ENCODE results near the gene RNF5.

GRCh38 chr6:32131439-32131948 is 46.7 kb upstream of the RNF5 start:
- TF ChIP-seq CTCF (IDR thresholded peaks at IDR 0.05; ENCODE audit: low read length) (no peak), EZH2phosphoT487 (IDR thresholded peaks at IDR 0.05; ENCODE audit: low read length) (no peak), EZH2 (optimal IDR thresholded peaks at IDR 0.05; ENCODE audit: low read depth, low read length) (no peak)

Measured in MM.1S (cell line).